GM18951 (cell line): ENCODE results near the gene GRIP2.

Experiments used
- POLR2A ChIP-seq: IDR thresholded peaks from 4 replicates; pipeline ENCODE4 v1.6.1; 2011; ENCODE audit warnings: mild to moderate bottlenecking; ENCODE audit not compliant: insufficient read length, insufficient read depth; ENCODE audit errors: extremely low read depth
- in situ Hi-C: fragments of 300-500 bp; cut with MboI; formaldehyde crosslinking; loops from one replicate; pipeline ENCODE4 v1.12.0; 2022; ENCODE audit warnings: low sequenced_read_pairs, mixed read lengths, inconsistent platforms; ENCODE audit not compliant: unreplicated experiment

Gene GRIP2

DNA sequence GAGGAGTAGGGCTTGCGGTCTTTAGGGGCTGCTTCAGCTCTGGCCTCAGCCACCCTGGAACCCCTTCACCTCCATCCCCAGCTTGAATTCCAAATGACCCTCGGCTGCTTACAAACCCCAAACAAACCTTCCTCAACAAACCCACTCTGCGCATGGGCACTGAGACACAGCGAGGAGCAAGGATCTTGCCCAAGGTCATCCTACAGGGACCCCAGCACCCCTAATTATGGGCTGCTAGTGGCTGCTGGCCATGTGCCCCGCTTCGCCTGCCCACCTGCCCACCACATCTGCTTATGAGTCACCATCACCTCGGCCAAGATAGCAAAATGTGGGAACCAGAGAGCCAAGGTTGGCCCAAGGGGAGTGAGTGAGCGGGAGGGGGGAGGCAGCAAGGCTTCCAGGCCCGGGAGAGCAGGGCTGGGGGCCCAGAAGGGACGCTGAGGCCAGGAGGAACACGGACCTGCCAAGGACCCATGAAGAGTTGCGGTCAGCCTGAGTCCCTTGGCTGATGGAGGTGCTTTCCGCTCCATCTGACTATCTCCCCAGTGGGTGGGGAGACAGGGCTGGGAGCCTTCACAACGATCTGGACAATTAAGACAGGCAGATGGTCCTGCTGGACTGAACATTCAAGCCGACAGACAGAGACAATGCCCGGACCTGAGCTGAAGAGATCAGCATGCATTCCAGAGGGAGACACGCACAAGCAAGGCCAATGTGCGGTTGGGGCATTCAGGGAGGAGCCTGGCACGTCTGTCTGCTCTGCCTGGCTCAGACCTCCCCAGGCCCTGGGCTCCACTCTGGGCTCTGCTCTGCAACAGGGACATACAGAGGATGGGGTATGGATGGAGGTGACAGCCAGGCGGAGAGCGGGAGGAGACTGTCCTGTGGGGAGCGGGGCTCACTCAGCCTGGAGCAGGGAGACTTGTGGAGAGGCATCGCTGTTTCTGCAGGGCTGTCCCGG, 10.8 kb upstream of the GRIP2 start:
- in situ Hi-C loops, result no loop called here
- no peak for TF ChIP-seq POLR2A

DNA sequence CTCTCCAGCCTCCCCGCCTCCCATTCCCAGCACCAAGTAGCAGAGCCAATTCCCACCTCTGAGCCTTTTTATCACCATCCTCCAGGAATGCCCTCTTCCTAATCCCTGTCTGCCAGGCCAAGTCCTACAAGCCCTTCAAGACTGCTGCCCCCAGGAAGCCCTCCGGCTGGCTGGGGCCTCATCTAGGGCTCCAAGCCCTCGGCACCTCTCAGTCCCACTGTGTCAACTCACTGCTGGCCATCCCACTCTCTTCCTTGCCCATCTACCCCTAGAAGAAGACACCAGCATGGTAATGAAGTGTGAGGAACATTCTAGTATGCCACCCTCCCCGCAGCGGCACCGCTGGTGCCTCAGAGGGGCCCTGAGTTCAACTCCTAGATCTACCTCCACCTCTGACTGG, 10.0 kb upstream of the GRIP2 start:
- no peak for TF ChIP-seq POLR2A
- in situ Hi-C loops, result no loop called here

DNA sequence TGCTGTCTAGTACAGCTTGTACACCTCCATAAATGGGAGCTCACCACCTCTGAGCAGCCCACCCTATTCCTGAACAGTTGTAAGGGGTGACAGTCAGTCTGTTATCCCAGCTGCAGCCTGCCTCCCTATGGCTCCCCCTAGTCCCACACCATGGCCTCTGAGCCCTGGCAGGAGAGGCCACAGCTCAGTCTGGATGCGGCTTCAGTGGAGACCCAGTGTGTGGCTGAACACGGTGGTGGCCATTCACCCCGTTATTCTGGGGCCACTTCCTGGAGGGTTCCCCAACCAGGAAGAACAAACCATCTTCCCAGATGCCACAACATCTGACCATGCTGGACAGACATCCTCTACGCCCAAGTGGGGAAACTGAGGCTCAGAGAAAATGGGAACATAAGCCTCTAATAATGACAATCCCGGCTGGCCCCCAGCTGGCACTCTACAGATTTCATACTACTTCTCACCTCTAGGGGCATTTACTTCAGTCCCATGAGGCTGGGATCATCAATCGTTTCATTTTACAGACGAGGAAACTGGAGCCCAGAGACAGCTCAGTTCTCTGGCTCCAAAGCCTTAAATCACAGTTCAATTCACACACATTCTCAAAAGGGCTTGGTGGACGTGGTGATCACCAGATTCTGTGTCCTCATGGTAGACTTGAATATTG, 9.2 kb upstream of the GRIP2 start:
- in situ Hi-C loops, result no loop called here

DNA sequence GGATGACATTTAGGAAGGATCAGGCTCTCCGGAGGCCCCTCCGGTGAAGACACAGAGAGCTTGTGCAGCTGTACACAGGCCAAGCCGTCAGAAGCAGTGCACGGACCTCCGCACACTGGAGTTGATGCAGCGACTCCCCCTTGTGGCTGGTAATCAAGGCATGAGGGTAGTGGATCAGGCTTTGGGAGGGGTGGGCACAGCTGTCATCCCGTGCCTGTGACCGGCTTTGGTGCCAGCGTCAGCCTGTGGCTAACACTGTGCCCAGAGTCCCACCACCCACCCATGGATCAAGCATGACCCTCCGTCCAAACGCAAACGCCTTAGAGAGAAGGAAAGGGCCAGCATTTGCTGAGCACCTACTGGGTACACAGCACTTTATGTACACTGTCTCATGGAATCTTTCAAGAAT, 8.2 kb upstream of the GRIP2 start:
- no peak for TF ChIP-seq POLR2A
- in situ Hi-C loops, result no loop called here

More for the DNA sequence above, 9.2 kb upstream of the GRIP2 start:
- no peak for TF ChIP-seq POLR2A

DNA sequence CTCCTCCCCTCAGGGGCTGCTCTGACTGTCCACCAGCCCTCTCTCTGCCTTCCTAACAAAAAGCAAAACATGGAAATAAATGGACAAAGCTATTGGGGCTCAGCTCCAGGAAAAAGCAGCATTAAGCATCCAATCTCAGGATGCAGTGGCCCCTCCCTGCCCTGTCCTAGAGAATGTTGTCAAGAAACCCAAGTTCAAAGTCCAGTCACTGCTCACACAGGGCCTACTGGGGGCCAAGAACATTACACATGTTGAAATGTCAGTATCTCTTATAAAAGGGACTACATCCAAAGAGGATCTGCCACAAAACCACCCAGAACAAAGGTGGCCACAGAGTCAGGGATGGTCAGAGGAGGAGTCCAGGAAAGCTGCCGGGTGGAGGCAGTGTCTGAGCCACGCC, 7.6 kb upstream of the GRIP2 start:
- in situ Hi-C loops, result no loop called here
- no peak for TF ChIP-seq POLR2A

DNA sequence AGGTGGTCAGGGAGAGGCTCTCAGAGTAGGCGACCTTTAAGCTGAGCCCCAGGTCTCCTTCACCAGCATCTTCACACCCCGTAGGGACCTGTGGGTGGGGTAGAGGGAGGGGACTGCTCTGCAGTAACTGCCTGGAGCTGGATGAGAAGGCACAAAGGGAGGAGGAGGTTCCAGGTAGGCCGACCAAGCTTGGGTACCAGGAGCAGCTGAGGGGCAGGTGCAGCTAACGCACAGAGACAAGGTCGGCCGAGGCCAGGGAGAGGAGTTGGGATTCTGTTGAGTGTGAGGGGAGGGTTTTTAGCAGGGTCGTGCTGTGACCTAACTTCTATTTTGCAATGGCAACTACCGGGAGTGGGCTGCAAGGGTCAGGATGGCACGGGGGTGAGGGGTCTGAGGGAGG, 5.9 kb upstream of the GRIP2 start:
- no peak for TF ChIP-seq POLR2A
- in situ Hi-C loops, result no loop called here

DNA sequence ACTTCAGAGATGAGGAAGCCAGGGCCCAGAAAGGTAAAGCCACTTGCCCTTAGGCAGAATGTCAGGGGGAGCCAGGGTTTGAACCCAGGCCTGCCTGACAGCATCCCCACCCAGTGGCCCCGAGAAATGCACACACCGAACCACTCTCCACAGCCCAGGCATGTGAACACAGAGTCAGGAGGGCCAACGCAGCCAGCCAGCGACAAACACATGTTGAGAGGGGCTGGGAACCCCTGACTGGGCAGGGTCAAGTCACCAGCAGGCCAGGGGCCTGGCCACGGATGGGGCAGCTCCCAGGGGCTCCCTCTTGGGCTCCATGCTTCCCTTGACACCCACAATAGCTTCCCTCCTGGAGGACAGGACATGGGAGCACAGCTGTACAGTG, 5.1 kb upstream of the GRIP2 start:
- in situ Hi-C loops, result no loop called here

DNA sequence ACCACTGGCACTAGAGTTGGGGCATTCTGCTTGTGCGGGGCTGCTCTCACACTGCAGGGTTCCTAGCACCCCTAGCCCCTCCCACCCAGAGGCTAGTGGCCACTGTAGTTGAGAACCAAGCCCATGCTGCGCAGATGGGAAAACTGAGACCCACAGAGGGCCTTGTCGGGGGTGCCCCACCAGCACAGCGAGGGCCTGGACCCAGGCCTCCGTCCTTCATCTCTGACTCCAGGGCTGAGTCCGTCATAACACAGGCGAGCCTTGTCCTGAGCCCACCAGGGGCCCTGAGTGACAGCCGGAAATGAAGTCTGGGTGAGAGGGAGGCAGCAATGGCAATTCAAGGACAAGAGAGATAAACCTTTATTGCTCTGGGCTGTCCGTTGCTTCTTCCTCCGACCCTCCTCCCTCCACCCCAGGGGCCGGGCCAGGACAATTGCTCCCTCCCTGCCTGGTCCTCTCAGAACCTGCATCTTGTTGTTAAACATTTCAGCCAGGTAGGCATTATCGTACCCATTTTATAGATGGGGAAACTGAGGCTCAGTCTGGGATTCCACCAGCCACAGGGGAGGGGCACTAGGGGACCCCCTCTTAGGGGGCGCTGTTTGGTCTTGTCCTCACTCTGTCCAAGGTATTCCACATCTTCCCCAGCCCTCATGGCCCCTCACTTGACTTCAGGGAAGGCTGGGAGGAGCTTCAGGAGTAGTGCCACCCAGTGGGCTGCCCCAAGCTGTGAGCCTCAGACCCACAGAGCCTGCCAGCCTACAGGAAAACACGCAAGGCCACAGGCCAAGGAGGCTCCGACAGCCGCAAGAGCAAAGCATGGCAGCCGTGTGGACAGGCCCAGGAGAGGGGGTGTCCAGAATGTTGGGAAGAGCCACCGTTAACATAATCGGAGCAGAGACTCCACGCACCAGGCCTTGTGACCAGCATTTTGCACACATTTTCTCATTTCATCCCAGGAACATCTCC, 4.4 kb upstream of the GRIP2 start:
- in situ Hi-C loops, result no loop called here

More for the DNA sequence above, 5.1 kb upstream of the GRIP2 start:
- TF ChIP-seq POLR2A, result no peak

DNA sequence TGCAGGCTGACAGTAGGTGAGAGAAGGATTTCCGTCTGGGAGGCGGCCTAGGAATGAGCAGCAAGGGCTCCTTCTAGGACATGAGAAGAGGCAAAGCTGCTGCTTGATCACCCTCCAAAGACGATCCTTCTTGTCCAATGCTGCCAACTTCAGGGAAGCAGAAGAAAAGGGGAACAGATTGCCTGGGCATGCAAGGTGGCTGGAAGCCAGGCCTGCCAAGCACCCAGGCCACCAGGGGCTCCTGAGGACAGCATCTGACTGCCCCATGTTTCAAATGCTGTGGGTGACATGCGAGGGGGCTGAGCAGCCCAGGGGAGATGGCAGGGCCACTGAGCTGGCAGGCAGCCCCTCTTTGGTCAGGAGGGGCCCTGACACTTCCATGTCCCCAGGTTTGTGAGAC, 3.3 kb upstream of the GRIP2 start:
- in situ Hi-C loops, result no loop called here
- TF ChIP-seq POLR2A, result no peak

More for the DNA sequence above, 4.4 kb upstream of the GRIP2 start:
- TF ChIP-seq POLR2A, result no peak

DNA sequence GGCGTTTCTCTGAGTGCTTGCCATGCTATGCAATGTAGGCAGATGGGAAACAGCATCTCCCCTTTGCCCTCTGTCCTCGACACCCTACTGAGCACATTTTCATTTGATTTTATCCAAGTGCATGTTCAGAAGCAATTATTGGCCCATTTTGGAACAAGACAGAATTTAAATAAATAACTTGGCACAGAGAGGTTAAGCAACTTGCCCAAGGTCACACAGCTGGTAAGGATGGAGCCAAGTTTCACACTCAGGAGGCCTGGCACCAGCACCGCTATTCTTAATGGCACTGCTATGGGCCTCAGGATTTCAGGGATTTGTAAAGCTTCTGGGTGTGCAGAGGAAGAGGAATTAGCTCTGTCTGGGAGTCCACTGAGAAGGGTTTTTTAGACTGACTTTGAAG, 2.5 kb upstream of the GRIP2 start:
- no peak for TF ChIP-seq POLR2A
- in situ Hi-C loops, result no loop called here

DNA sequence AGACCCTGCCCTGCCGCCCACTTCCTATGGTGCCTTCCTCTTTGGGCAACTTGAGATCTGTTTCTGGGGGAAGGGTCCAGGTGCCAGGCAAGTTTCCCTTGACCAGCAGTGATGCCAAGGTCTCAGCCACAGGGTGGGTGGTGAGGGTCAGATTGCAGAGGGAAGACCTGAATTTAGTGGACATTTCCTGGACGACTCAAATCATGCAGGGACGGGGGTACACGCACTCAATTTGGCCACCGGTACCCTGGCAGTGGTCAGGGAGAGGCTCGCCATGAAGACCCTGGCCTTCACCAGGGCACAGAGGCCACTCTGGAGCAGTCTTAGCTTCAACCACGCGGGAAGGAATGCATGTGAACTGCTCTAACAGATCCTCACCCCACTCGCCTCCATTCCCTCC, 1.5 kb upstream of the GRIP2 start:
- in situ Hi-C loops, result no loop called here
- no peak for TF ChIP-seq POLR2A

DNA sequence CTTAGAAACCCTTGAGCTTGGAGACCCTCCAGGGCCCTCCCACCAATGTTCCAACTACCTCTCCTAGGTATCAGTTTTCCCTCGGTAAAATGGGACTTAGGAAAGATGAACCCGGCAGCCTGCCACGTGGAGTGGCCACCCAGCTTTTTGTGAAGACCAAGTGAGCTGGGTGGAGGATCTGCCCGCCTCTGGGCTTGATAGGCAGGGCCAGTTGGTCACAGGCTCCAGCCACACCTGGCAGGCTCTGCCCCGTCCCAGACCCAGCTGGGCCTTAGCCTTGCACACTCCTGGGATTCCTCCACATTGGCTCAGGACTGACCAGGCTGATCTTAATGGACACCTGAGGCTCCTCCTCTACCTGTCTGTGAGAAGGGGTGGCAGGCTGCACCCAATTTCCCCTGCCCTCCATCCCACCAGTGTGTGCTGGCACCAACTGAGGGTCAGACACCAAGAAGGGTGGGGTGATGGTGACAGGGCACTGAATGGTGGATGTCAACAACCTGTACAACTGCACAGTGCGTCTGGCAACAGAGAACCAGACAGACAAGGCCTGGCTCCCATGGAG, 761 bp upstream of the GRIP2 start:
- no peak for TF ChIP-seq POLR2A
- in situ Hi-C loops, result no loop called here

DNA sequence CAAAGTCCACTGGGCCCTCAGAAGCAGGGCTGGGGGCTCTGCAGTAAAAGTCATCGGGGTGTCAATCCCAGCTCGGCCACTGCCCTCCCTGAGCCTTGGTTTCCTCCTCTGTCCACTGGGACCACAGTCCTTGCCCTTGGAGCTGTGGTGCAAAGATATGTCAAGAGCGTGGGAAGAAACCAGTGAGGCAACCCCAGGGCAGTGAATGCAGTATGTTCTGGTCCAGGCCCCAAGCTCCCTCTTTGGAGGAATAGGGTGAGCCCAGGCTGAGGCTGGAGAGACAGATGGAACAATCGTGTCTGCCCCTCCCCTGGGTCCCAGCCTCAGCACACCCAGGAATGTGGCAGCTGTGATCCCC, 779 bp downstream of the GRIP2 start:
- in situ Hi-C loops, result no loop called here
- no peak for TF ChIP-seq POLR2A

DNA sequence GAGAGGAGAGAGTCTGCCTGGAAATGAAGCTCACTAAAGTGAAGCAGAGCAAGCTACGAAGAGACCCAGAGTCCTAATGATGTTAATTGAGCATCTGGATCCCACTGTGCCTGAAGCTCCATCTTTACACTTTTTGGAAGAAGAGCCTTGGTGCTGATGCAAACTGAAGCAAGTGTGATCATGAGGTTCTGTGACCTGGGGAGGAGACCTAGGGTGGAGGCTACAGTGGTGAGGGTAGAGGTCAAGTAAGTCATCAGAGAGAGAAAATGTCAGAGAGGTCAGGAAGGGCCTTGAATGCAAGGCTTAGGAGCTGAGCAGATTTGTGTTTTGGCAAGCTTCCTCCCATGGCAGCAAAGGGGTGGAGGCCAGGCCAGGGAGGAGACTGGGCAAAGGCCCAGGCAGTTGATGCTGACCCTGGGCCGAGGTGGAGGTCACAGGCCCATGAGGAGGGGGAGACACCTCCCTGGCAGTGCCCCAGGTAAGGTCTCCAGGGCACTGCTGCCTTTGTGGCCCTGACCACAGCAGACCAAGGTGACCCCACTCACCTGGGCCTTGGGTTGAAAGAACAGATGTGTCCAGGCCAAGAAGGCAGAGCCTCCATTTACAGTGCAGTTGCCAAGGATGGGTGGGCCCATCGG, 1.6 kb downstream of the GRIP2 start:
- in situ Hi-C loops, result no loop called here
- no peak for TF ChIP-seq POLR2A
